H1 (cell line): ENCODE results near the gene TRAP1. TPM values are rescaled to one million over a fixed set of nuclear protein-coding genes. Genes with fewer than 3 reads are reported as not detected.

ENCODE experiments used
- CTCF ChIA-PET: fragments of 300-600 bp; sonication (Branson Sonifier 250); formaldehyde crosslinking; loops from one replicate; lab custom pipeline; 2021; ENCODE audit not compliant: partially characterized antibody; lab: Charles Lee
- POLR2A ChIA-PET: fragments of 300-600 bp; sonication (Branson Sonifier 250); formaldehyde crosslinking; loops from one replicate; lab custom pipeline; 2021; ENCODE audit warnings: inconsistent platforms; ENCODE audit not compliant: partially characterized antibody; lab: Charles Lee
- DNase-seq, 2 experiments: peaks; one replicate each; pipeline versions ENCODE4 v3.0.0 to v3.0.0-alpha.2; 2010 to 2022; ENCODE audit warnings: low spot score in 2 of 2, low read depth in 1 of 2, mixed read lengths in 1 of 2
- FAIRE-seq: peaks from 2 replicates; lab custom pipeline; 2011; peaks lifted over from hg19 to GRCh38; lab: Jason Lieb, UNC
- H2AFZ ChIP-seq: 2 replicates; pipeline ENCODE4 v1.8.1; 2012; ENCODE audit warnings: low read length, inconsistent platforms
- H2AK5ac ChIP-seq: 2 replicates; pipeline ENCODE4 v1.6.1; 2013; ENCODE audit warnings: low read depth, low read length
- H2BK120ac ChIP-seq: replicated peaks from 2 replicates; pipeline ENCODE3; 2013; ENCODE audit warnings: low read depth, low read length, inconsistent platforms
- H2BK12ac ChIP-seq: 2 replicates; pipeline ENCODE4 v1.6.1; 2013; ENCODE audit warnings: low read depth, low read length
- H2BK15ac ChIP-seq: 2 replicates; pipeline ENCODE4 v1.6.1; 2013; ENCODE audit warnings: low read length
- H2BK20ac ChIP-seq: 2 replicates; pipeline ENCODE4 v1.6.1; 2013; ENCODE audit warnings: low read length
- H2BK5ac ChIP-seq: 2 replicates; pipeline ENCODE4 v1.6.1; 2013; ENCODE audit warnings: low read depth, low read length
- H3K14ac ChIP-seq: 2 replicates; pipeline ENCODE4 v1.6.1; 2013; ENCODE audit warnings: inconsistent platforms; ENCODE audit not compliant: insufficient read length
- H3K18ac ChIP-seq: 2 replicates; pipeline ENCODE4 v1.6.1; 2013; ENCODE audit warnings: low read length; ENCODE audit errors: extremely low read depth
- H3K23ac ChIP-seq: 2 replicates; pipeline ENCODE4 v1.6.1; 2013; ENCODE audit warnings: inconsistent platforms; ENCODE audit not compliant: insufficient read length
- H3K23me2 ChIP-seq: 2 replicates; pipeline ENCODE4 v1.6.1; 2013; ENCODE audit warnings: low read depth, low read length
- H3K27ac ChIP-seq: 2 replicates; pipeline ENCODE4 v1.6.1; 2011; ENCODE audit warnings: low read depth, low read length, inconsistent platforms
- H3K27me3 ChIP-seq, 4 experiments: replicated peaks in 1 of 4; 1 replicate in 1 of 4; 2 replicates in 3 of 4; pipeline versions ENCODE4 v1.6.1 to v1.8.1; 2011 to 2013; ENCODE audit warnings: low read length in 3 of 4, mild to moderate bottlenecking in 3 of 4, inconsistent platforms in 2 of 4, mixed read lengths in 2 of 4, moderate library complexity in 1 of 4; ENCODE audit not compliant: control insufficient read depth in 3 of 4, insufficient read depth in 3 of 4; ENCODE audit errors: extremely low read depth in 1 of 4
- H3K36me3 ChIP-seq, 4 experiments: 2 replicates each; pipeline versions ENCODE4 v1.6.1 to v1.8.1; 2011 to 2013; ENCODE audit warnings: mild to moderate bottlenecking in 4 of 4, low read length in 3 of 4, moderate library complexity in 2 of 4, control low read depth in 1 of 4, inconsistent platforms in 1 of 4; ENCODE audit not compliant: insufficient read depth in 4 of 4, control insufficient read depth in 2 of 4
- H3K4ac ChIP-seq: replicated peaks from 2 replicates; pipeline ENCODE3; 2013; ENCODE audit warnings: low read length, low read depth, mixed read lengths, inconsistent platforms; ENCODE audit not compliant: insufficient read length
- H3K4me1 ChIP-seq, 4 experiments: replicated peaks in 1 of 4; 1 replicate in 1 of 4; 2 replicates in 3 of 4; pipeline versions ENCODE4 v1.6.1 to v1.8.1; 2011 to 2013; ENCODE audit warnings: low read length in 3 of 4, inconsistent platforms in 2 of 4, mixed read lengths in 1 of 4; ENCODE audit not compliant: insufficient read depth in 4 of 4, control insufficient read depth in 3 of 4
- H3K4me2 ChIP-seq, 2 experiments: 2 replicates each; pipeline versions ENCODE4 v1.6.1 to v1.8.1; 2011 to 2013; ENCODE audit warnings: low read depth in 2 of 2, low read length in 2 of 2, control low read depth in 1 of 2, inconsistent platforms in 1 of 2, mild to moderate bottlenecking in 1 of 2; ENCODE audit not compliant: insufficient read depth in 1 of 2
- H3K4me3 ChIP-seq, 4 experiments: fragments of 200-600, 300-600 bp in 1 of 4; sonication (generic), shearing (Covaris generic), sonication (Bioruptor Twin) in 1 of 4; 2 replicates each; pipeline versions ENCODE4 v1.5.1 to v1.8.1; 2011 to 2016; ENCODE audit warnings: low read length in 4 of 4, low read depth in 3 of 4, control low read depth in 2 of 4, inconsistent platforms in 2 of 4, mild to moderate bottlenecking in 2 of 4, mixed read lengths in 1 of 4, moderate library complexity in 1 of 4; ENCODE audit not compliant: insufficient read depth in 2 of 4; ENCODE audit errors: extremely low read depth in 1 of 4
- H3K56ac ChIP-seq: replicated peaks from 2 replicates; pipeline ENCODE3; 2013; ENCODE audit warnings: low read depth, mild to moderate bottlenecking, mixed read lengths, low read length, inconsistent platforms; ENCODE audit not compliant: insufficient read length
- H3K79me1 ChIP-seq: 2 replicates; pipeline ENCODE4 v1.6.1; 2013; ENCODE audit warnings: low read depth, low read length, control low read depth
- H3K79me2 ChIP-seq, 2 experiments: 2 replicates each; pipeline versions ENCODE4 v1.6.1 to v1.8.1; 2012 to 2013; ENCODE audit warnings: low read length in 2 of 2, mild to moderate bottlenecking in 2 of 2, inconsistent platforms in 1 of 2; ENCODE audit not compliant: insufficient read depth in 2 of 2, control insufficient read depth in 1 of 2
- H3K9ac ChIP-seq, 4 experiments: replicated peaks in 1 of 4; 1 replicate in 1 of 4; 2 replicates in 3 of 4; pipeline versions ENCODE4 v1.6.1 to v1.8.1; 2011 to 2013; ENCODE audit warnings: low read depth in 3 of 4, low read length in 3 of 4, control low read depth in 2 of 4, mild to moderate bottlenecking in 2 of 4, moderate library complexity in 2 of 4, inconsistent platforms in 1 of 4; ENCODE audit errors: extremely low read depth in 1 of 4
- H3K9me3 ChIP-seq, 2 experiments: 2 replicates each; pipeline versions ENCODE4 v1.6.1 to v1.8.1; 2012 to 2013; ENCODE audit warnings: mild to moderate bottlenecking in 2 of 2, moderate library complexity in 2 of 2, control low read depth in 1 of 2, inconsistent platforms in 1 of 2, low read depth in 1 of 2, low read length in 1 of 2, mixed read lengths in 1 of 2; ENCODE audit not compliant: insufficient read depth in 2 of 2
- H4K20me1 ChIP-seq, 2 experiments: replicated peaks in 1 of 2; 2 replicates each; pipeline versions ENCODE3 to v1.8.1; 2011 to 2013; ENCODE audit warnings: inconsistent platforms in 2 of 2, low read length in 2 of 2, mild to moderate bottlenecking in 1 of 2; ENCODE audit not compliant: insufficient read depth in 2 of 2, control insufficient read depth in 1 of 2
- H4K5ac ChIP-seq: 2 replicates; pipeline ENCODE4 v1.6.1; 2013; ENCODE audit warnings: low read length, low read depth, mixed read lengths, inconsistent platforms; ENCODE audit not compliant: insufficient read length
- H4K8ac ChIP-seq: 2 replicates; pipeline ENCODE4 v1.8.0; 2013; ENCODE audit warnings: mild to moderate bottlenecking, moderate library complexity, low read length, inconsistent platforms; ENCODE audit not compliant: insufficient read depth; ENCODE audit errors: extremely low read depth
- H4K91ac ChIP-seq: replicated peaks from 2 replicates; pipeline ENCODE3; 2013; ENCODE audit warnings: low read length, mixed read lengths, inconsistent platforms; ENCODE audit not compliant: insufficient read length
- ATF2 ChIP-seq: IDR thresholded peaks from 2 replicates; pipeline ENCODE4 v1.6.1; 2012; ENCODE audit warnings: low read length, inconsistent platforms
- BCL11A ChIP-seq, 2 experiments: IDR thresholded peaks; one replicate each; pipeline ENCODE4 v1.6.1; 2011; ENCODE audit warnings: low read depth in 2 of 2, low read length in 2 of 2, mild to moderate bottlenecking in 2 of 2
- CEBPB ChIP-seq: IDR thresholded peaks from 2 replicates; pipeline ENCODE4 v1.6.1; 2012; ENCODE audit warnings: low read depth, low read length
- CHD1 ChIP-seq: IDR thresholded peaks from 2 replicates; pipeline ENCODE4 v1.6.1; 2012; ENCODE audit warnings: low read depth, low read length, improper control_type of control experiment
- EZH2 ChIP-seq: fragments of 200-600 bp; sonication (generic); IDR thresholded peaks from 2 replicates; pipeline ENCODE4 v1.7.1; 2012; ENCODE audit warnings: low read depth, mild to moderate bottlenecking, moderate library complexity, low read length, inconsistent platforms; ENCODE audit not compliant: severe bottlenecking
- MAFK ChIP-seq: IDR thresholded peaks from 2 replicates; pipeline ENCODE4 v1.6.1; 2012; ENCODE audit warnings: low read depth, mild to moderate bottlenecking, improper control_type of control experiment, low read length
- PHF8 ChIP-seq: fragments of 200-600 bp; sonication (generic); conservative IDR thresholded peaks from 2 replicates; pipeline ENCODE4 v1.7.1; 2012; ENCODE audit warnings: low read depth, mild to moderate bottlenecking, inconsistent platforms, low read length, moderate library complexity
- POU5F1 ChIP-seq: IDR thresholded peaks from 2 replicates; pipeline ENCODE4 v1.6.1; 2011; ENCODE audit warnings: low read depth, mild to moderate bottlenecking, low read length, moderate library complexity
- SP4 ChIP-seq: IDR thresholded peaks from 2 replicates; pipeline ENCODE4 v1.6.1; 2012; ENCODE audit warnings: low read length, inconsistent platforms
- WGBS, 2 experiments: shearing (Covaris generic) in 1 of 2; methylation state at CpG; one replicate each; pipeline versions ENCODE4 v1.1.6 to v1.1.7; 2013 to 2015; ENCODE audit warnings: low lambda C conversion rate in 2 of 2, mixed read lengths in 2 of 2, inconsistent platforms in 1 of 2, low coverage in 1 of 2, missing lambda C conversion rate in 1 of 2; ENCODE audit not compliant: insufficient replicate concordance in 2 of 2, insufficient coverage in 1 of 2, insufficient read length in 1 of 2; ENCODE audit errors: extremely low coverage in 1 of 2, missing lambda C conversion rate in 1 of 2; 5-methylcytosine and 5-hydroxymethylcytosine counted together
- polyA plus RNA-seq, 7 experiments: library from polyadenylated mRNA; depleted of rRNA in 3 of 7; stranded (reverse) in 5 of 7; unstranded in 2 of 7; fragments of >200 nt in 5 of 7; fragments of 200-250 nt in 2 of 7; gene quantifications; 1 replicate in 5 of 7; 2 replicates in 1 of 7; 4 replicates in 1 of 7; pipeline versions ENCODE4 v1.2.1 to v1.2.3, GENCODE V29; 2011 to 2013; ENCODE audit warnings: missing spikeins in 2 of 7, mixed read lengths in 2 of 7
- total RNA-seq: library from RNA; stranded (reverse); fragmentation: NEBNext Ultra II Directional; extraction: Animal tissue kit (Norgen Biotek cat#: 25700); gene quantifications from 2 replicates; pipeline ENCODE4 v1.2.1, GENCODE V29; 2021
- TF ChIP-seq, protein P1 (sequence below), 3 experiments: IDR thresholded peaks; 1 replicate in 2 of 3; 2 replicates in 1 of 3; pipeline versions ENCODE4 v1.5.1 to v1.6.1; 2011; ENCODE audit warnings: low read length in 3 of 3, mild to moderate bottlenecking in 3 of 3, inconsistent platforms in 2 of 3, low read depth in 1 of 3, moderate library complexity in 1 of 3; ENCODE audit not compliant: insufficient read depth in 1 of 3; ENCODE audit errors: control extremely low read depth in 1 of 3

Gene TRAP1
- total and polyA plus RNA-seq, 2 of the 8 experiments (the other 6 are each of a cell fraction or from before 2014, with no cell fraction given): 215 to 283 TPM

DNA sequence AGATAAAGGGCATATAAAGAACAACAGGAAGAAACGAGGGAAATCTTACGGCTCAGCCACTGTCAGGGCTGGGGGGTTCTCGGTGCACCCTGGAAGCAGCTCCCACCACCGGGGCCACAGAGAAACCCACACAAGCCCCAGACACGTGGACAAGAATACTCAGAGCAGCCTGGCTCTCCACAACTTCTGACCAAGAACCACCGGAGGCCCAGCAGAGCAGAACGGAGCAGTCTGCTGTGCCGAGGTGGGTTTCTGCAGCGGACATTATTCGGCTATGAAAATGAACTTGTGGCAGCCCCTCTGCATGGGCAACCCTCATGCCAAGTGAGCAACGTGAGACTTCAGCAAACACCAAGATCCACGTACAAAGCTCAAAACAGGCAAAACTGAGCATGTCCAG is 56.0 kb downstream of the TRAP1 start:
- Histone ChIP-seq H3K4me1 (no peaks in the 10 kb centered on the region; a peak in 1 of 7 replicates), H3K23ac (no peak overlapping the region), H3K9ac (no peak overlapping the region), H4K20me1 (peaks cover 7 to 12% of the 10 kb centered on the region in 2 experiments), H2BK15ac (no peak overlapping the region), H2BK120ac (no peak overlapping the region), H3K9me3 (no peaks in the 10 kb centered on the region), H2BK5ac (no peak overlapping the region), H2AK5ac (no peak overlapping the region), H2BK12ac (no peak overlapping the region), H3K27ac (no peak overlapping the region), H3K23me2 (no peaks in the 10 kb centered on the region), H3K4ac (no peak overlapping the region), H3K27me3 (no peaks in the 10 kb centered on the region), H3K14ac (no peak overlapping the region), H3K79me1 (peaks cover 6% of the 10 kb centered on the region; the same call in 1 of the 2 replicates), H2BK20ac (no peak overlapping the region), H3K36me3 (peaks cover 41 to 86% (median 62%) of the 10 kb centered on the region in 4 experiments), H3K18ac (no peak overlapping the region), H3K56ac (no peak overlapping the region), H4K91ac (no peak overlapping the region), H4K5ac (no peak overlapping the region), H2AFZ (no peak overlapping the region), H3K4me3 (no peak overlapping the region), H3K79me2 (no peaks in the 10 kb centered on the region), H4K8ac (no peak overlapping the region), H3K4me2 (no peak overlapping the region)
- DNase-seq (no peak), FAIRE-seq (no peak)
- ChIA-PET POLR2A (interaction anchor here (1.9 kb wide), 1 partner anchor 15 kb away, joined by 5 read pairs; no protein-coding TSS in a partner anchor), CTCF (interaction anchor here (0.6 to 3.8 kb wide), 3 partner anchors 14 to 35 kb away, joined by 4 to 17 read pairs (median 4); no protein-coding TSS in a partner anchor)
- WGBS, 2 experiments: 91% methylated on average over 12 of the region's 12 CpGs; no CpG with 5 or more reads in 1 of the 2 experiments
- TF ChIP-seq CHD1 (no peak), CEBPB (no peak), BCL11A (IDR thresholded peaks at IDR 0.05; ENCODE audit: low read depth in 2 of 2, low read length in 2 of 2) (no peak), EZH2 (no peak), PHF8 (no peak), MAFK (no peak), POU5F1 (no peak), ATF2 (no peak), SP4 (no peak)
- TF ChIP-seq, protein P1, sequence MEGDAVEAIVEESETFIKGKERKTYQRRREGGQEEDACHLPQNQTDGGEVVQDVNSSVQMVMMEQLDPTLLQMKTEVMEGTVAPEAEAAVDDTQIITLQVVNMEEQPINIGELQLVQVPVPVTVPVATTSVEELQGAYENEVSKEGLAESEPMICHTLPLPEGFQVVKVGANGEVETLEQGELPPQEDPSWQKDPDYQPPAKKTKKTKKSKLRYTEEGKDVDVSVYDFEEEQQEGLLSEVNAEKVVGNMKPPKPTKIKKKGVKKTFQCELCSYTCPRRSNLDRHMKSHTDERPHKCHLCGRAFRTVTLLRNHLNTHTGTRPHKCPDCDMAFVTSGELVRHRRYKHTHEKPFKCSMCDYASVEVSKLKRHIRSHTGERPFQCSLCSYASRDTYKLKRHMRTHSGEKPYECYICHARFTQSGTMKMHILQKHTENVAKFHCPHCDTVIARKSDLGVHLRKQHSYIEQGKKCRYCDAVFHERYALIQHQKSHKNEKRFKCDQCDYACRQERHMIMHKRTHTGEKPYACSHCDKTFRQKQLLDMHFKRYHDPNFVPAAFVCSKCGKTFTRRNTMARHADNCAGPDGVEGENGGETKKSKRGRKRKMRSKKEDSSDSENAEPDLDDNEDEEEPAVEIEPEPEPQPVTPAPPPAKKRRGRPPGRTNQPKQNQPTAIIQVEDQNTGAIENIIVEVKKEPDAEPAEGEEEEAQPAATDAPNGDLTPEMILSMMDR (IDR thresholded peaks at IDR 0.05; ENCODE audit: control extremely low read depth in 1 of 3, insufficient read depth in 1 of 3, low read depth in 1 of 3, low read length in 3 of 3): no peak
